Caco-2 (cell line): ENCODE measurements around the gene ARHGAP9. TPM values are rescaled to one million over a fixed set of nuclear protein-coding genes. Genes with fewer than 3 reads are reported as not detected.

Experiments used
- BruUV-seq: library from RNA; stranded (reverse); fragments of 400-500 nt; replicated peaks from 2 replicates; lab custom pipeline; 2021; lab: Mats Ljungman, UMichigan
- CTCF ChIA-PET: fragments of 300-600 bp; sonication (Branson Sonifier 250); formaldehyde crosslinking; loops from one replicate; lab custom pipeline; 2022; ENCODE audit warnings: antibody characterized with exemption; lab: Charles Lee
- POLR2A ChIA-PET: fragments of 300-600 bp; sonication (Branson Sonifier 250); formaldehyde crosslinking; loops from one replicate; lab custom pipeline; 2022; ENCODE audit warnings: antibody characterized with exemption; lab: Charles Lee
- DNase-seq, 2 experiments: peaks; one replicate each; pipeline versions ENCODE4 v3.0.0 to v3.0.0-alpha.2; 2020 to 2022
- H3K27me3 ChIP-seq: replicated peaks from 2 replicates; pipeline ENCODE4 v1.6.0; 2011; ENCODE audit warnings: low read length; ENCODE audit not compliant: control insufficient read depth, insufficient read depth
- H3K36me3 ChIP-seq: 2 replicates; pipeline ENCODE4 v1.5.1; 2011; ENCODE audit warnings: low read length; ENCODE audit not compliant: control insufficient read depth, insufficient read depth
- H3K4me1 ChIP-seq: fragments of 250-450 bp; sonication (Bioruptor Pico); 2 replicates; pipeline ENCODE4 v1.5.1; 2020; ENCODE audit warnings: mild to moderate bottlenecking
- H3K4me3 ChIP-seq: 2 replicates; pipeline ENCODE4 v1.5.1; 2011; ENCODE audit warnings: low read depth, mild to moderate bottlenecking, control low read depth, low read length
- H3K9me3 ChIP-seq: fragments of 250-450 bp; sonication (Bioruptor Pico); 2 replicates; pipeline ENCODE4 v1.5.1; 2020; ENCODE audit warnings: mild to moderate bottlenecking, moderate library complexity
- H3K27ac Mint-ChIP-seq: one replicate; pipeline ENCODE4 v1.8.0; 2022; ENCODE audit warnings: mixed read lengths; ENCODE audit not compliant: unreplicated experiment
- H3K27me3 Mint-ChIP-seq: one replicate; pipeline ENCODE4 v1.8.0; 2022; ENCODE audit warnings: mixed read lengths; ENCODE audit not compliant: insufficient read depth, unreplicated experiment
- H3K36me3 Mint-ChIP-seq: one replicate; pipeline ENCODE4 v1.8.0; 2022; ENCODE audit warnings: mild to moderate bottlenecking, mixed read lengths; ENCODE audit not compliant: insufficient read depth, unreplicated experiment
- H3K4me1 Mint-ChIP-seq: one replicate; pipeline ENCODE4 v1.8.0; 2022; ENCODE audit warnings: low read depth, mixed read lengths; ENCODE audit not compliant: unreplicated experiment
- H3K4me3 Mint-ChIP-seq: one replicate; pipeline ENCODE4 v1.8.0; 2022; ENCODE audit warnings: mild to moderate bottlenecking, moderate library complexity, mixed read lengths; ENCODE audit not compliant: unreplicated experiment
- H3K9me3 Mint-ChIP-seq: one replicate; pipeline ENCODE4 v1.8.0; 2022; ENCODE audit warnings: mixed read lengths; ENCODE audit not compliant: unreplicated experiment
- intact Hi-C: fragments of 100-400 bp; cut with micrococcal nuclease; formaldehyde crosslinking; loops from one replicate; pipeline ENCODE4 v1.10.0; 2022; ENCODE audit not compliant: unreplicated experiment
- total RNA-seq: library from RNA; stranded (reverse); gene quantifications from 2 replicates; pipeline ENCODE4 v1.2.3, GENCODE V29; 2022
- TF ChIP-seq, protein P1 (sequence below), 2 experiments: fragments of 200-600 bp in 1 of 2; IDR thresholded peaks; 1 replicate in 1 of 2; 2 replicates in 1 of 2; pipeline versions ENCODE4 v1.5.1 to v1.8.0; 2011 to 2022; ENCODE audit warnings: antibody characterized with exemption in 1 of 2, control low read depth in 1 of 2, inconsistent platforms in 1 of 2, low read depth in 1 of 2, low read length in 1 of 2, mild to moderate bottlenecking in 1 of 2, moderate library complexity in 1 of 2; ENCODE audit not compliant: insufficient read depth in 1 of 2, severe bottlenecking in 1 of 2, unreplicated experiment in 1 of 2

ARHGAP9 gene
- total RNA-seq, 1 experiment from 2014 or later = 0.75 TPM

DNA sequence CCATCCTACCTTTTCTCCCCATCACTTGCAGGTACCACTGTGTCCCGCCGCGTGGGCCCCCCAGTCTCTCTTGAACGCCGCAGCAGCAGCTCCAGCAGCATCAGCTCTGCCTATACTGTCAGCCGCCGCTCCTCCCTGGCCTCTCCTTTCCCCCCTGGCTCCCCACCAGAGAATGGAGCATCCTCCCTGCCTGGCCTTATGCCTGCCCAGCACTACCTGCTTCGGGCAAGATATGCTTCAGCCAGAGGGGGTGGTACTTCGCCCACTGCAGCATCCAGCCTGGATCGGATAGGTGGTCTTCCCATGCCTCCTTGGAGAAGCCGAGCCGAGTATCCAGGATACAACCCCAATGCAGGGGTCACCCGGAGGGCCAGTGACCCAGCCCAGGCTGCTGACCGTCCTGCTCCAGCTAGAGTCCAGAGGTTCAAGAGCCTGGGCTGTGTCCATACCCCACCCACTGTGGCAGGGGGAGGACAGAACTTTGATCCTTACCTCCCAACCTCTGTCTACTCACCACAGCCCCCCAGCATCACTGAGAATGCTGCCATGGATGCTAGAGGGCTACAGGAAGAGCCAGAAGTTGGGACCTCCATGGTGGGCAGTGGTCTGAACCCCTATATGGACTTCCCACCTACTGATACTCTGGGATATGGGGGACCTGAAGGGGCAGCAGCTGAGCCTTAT, 9.2 kb downstream of the ARHGAP9 start:
- H3K9me3 Mint-ChIP-seq = no peaks in the 10 kb centered on the region
- H3K36me3 Mint-ChIP-seq = no peaks in the 10 kb centered on the region

DNA sequence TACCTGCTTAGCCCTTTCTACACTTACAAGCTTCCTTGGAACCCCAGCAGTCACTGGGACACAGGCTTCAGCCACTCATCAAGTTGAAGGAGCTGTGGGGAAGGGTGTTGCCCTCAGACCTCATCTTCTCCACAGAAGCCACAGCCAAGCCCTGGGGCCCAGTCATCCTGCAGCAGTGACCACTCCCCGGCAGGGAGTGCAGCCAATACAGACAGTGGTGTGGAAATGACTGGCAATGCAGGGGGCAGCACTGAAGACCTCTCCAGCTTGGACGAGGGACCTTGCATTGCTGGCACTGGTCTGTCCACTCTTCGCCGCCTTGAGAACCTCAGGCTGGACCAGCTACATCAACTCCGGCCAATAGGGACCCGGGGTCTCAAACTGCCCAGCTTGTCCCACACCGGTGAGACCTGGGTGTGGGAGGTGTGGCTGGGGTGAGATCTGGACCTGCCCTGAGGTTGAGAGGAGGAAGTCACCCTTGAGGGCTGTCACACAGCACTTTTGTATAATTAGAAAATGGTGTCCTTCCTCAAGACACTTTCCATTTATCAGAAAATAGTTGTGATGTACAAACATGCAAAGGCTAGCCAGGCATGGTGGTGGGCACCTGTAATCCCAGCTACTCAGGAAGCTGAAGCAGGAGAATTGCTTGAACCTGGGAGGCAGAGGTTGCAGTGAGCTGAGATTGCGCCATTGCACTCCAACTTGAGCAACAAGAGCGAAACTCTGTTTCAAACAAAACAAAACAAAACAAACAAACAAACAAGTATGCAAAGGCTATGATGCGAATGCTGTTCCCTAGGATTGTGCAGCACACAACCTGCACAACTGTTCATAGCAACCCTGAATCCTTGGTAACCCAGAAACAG, 10.1 kb downstream of the ARHGAP9 start:
- H3K9me3 ChIP-seq = no peaks in the 10 kb centered on the region
- H3K27me3 Mint-ChIP-seq = peaks cover 23% of the 10 kb centered on the region
- H3K36me3 Mint-ChIP-seq = no peaks in the 10 kb centered on the region
- no peaks in the 10 kb centered on the region for H3K4me1 Mint-ChIP-seq
- TF ChIP-seq, protein P1, sequence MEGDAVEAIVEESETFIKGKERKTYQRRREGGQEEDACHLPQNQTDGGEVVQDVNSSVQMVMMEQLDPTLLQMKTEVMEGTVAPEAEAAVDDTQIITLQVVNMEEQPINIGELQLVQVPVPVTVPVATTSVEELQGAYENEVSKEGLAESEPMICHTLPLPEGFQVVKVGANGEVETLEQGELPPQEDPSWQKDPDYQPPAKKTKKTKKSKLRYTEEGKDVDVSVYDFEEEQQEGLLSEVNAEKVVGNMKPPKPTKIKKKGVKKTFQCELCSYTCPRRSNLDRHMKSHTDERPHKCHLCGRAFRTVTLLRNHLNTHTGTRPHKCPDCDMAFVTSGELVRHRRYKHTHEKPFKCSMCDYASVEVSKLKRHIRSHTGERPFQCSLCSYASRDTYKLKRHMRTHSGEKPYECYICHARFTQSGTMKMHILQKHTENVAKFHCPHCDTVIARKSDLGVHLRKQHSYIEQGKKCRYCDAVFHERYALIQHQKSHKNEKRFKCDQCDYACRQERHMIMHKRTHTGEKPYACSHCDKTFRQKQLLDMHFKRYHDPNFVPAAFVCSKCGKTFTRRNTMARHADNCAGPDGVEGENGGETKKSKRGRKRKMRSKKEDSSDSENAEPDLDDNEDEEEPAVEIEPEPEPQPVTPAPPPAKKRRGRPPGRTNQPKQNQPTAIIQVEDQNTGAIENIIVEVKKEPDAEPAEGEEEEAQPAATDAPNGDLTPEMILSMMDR (IDR thresholded peaks at IDR 0.05; ENCODE audit: insufficient read depth in 1 of 2, low read depth in 1 of 2, low read length in 1 of 2, severe bottlenecking in 1 of 2, unreplicated experiment in 1 of 2) = no peak
- BruUV-seq = no TSS peak
- H3K36me3 ChIP-seq = no peaks in the 10 kb centered on the region
- no peak overlapping the region for H3K27ac Mint-ChIP-seq
- no peak overlapping the region for H3K4me3 ChIP-seq
- CTCF ChIA-PET = interaction anchor here (1.4 kb wide), 1 partner anchor 11 kb away, joined by 3 read pairs; no protein-coding TSS in a partner anchor
- H3K27me3 ChIP-seq = no peaks in the 10 kb centered on the region; the same call in 1 of the 2 replicates
- DNase-seq = no peak
- intact Hi-C loops = no loop called here
- POLR2A ChIA-PET = no interaction called here
- H3K4me1 ChIP-seq = no peaks in the 10 kb centered on the region
- no peaks in the 10 kb centered on the region for H3K9me3 Mint-ChIP-seq
- H3K4me3 Mint-ChIP-seq = no peak overlapping the region

More for the DNA sequence above, 9.2 kb downstream of the ARHGAP9 start:
- CTCF ChIA-PET = interaction anchor here (0.6 to 1.4 kb wide), 2 partner anchors 12 to 15 kb away, joined by 3 read pairs; partner anchors contain the start of gene INHBE
- Histone ChIP-seq H3K36me3 (no peaks in the 10 kb centered on the region), H3K4me3 (no peak overlapping the region), H3K27me3 (no peaks in the 10 kb centered on the region; the same call in 1 of the 2 replicates), H3K9me3 (no peaks in the 10 kb centered on the region), H3K4me1 (no peaks in the 10 kb centered on the region)
- no peak for DNase-seq
- intact Hi-C loops = no loop called here
- no TSS peak for BruUV-seq
- no peak overlapping the region for H3K27ac Mint-ChIP-seq
- peaks cover 20% of the 10 kb centered on the region for H3K27me3 Mint-ChIP-seq
- POLR2A ChIA-PET = no interaction called here
- TF ChIP-seq, protein P1 (IDR thresholded peaks at IDR 0.05; ENCODE audit: insufficient read depth in 1 of 2, low read depth in 1 of 2, low read length in 1 of 2, severe bottlenecking in 1 of 2, unreplicated experiment in 1 of 2) = no peak
- H3K4me3 Mint-ChIP-seq = no peak overlapping the region
- H3K4me1 Mint-ChIP-seq = no peaks in the 10 kb centered on the region

DNA sequence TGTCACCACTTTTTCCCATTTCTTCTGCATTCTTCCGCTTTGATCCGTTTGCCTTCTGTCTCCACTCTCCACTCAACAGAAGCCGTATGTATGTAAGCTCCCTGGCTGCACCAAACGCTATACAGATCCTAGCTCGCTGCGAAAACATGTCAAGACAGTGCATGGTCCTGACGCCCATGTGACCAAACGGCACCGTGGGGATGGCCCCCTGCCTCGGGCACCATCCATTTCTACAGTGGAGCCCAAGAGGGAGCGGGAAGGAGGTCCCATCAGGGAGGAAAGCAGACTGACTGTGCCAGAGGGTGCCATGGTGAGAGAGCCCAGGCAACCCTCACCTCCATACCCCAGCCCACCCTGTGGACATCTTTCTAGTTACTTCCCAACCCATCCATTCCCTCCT, 11.8 kb downstream of the ARHGAP9 start:
- Histone ChIP-seq H3K4me1 (no peaks in the 10 kb centered on the region), H3K4me3 (no peak overlapping the region), H3K27me3 (no peaks in the 10 kb centered on the region; the same call in 1 of the 2 replicates), H3K9me3 (no peaks in the 10 kb centered on the region), H3K36me3 (no peaks in the 10 kb centered on the region)
- intact Hi-C loops = no loop called here
- H3K4me1 Mint-ChIP-seq = no peaks in the 10 kb centered on the region
- CTCF ChIA-PET = interaction anchor here (0.6 kb wide), 1 partner anchor 10 kb away, joined by 3 read pairs; no protein-coding TSS in a partner anchor
- TF ChIP-seq, protein P1 (IDR thresholded peaks at IDR 0.05; ENCODE audit: insufficient read depth in 1 of 2, low read depth in 1 of 2, low read length in 1 of 2, severe bottlenecking in 1 of 2, unreplicated experiment in 1 of 2) = no peak
- no peaks in the 10 kb centered on the region for H3K9me3 Mint-ChIP-seq
- DNase-seq = no peak
- H3K27ac Mint-ChIP-seq = no peak overlapping the region
- POLR2A ChIA-PET = no interaction called here
- no peak overlapping the region for H3K4me3 Mint-ChIP-seq
- H3K27me3 Mint-ChIP-seq = peaks cover 22% of the 10 kb centered on the region
- BruUV-seq = no TSS peak
- H3K36me3 Mint-ChIP-seq = no peaks in the 10 kb centered on the region
